HL-60 (cell line): ENCODE measurements around the gene MGAT5B.

Experiments used
- POLR2AphosphoS5 ChIP-seq: IDR thresholded peaks from 2 replicates; pipeline ENCODE4 v1.6.1; 2012; ENCODE audit warnings: low read depth
- REST ChIP-seq: IDR thresholded peaks from 2 replicates; pipeline ENCODE4 v1.6.1; 2012; ENCODE audit warnings: low read depth; ENCODE audit not compliant: insufficient replicate concordance
- TF ChIP-seq, protein P1 (sequence below): IDR thresholded peaks from one replicate; pipeline ENCODE4 v1.5.1; 2011; ENCODE audit warnings: low read length, control low read depth, inconsistent platforms; ENCODE audit not compliant: insufficient read depth

- TF ChIP-seq, protein P1, sequence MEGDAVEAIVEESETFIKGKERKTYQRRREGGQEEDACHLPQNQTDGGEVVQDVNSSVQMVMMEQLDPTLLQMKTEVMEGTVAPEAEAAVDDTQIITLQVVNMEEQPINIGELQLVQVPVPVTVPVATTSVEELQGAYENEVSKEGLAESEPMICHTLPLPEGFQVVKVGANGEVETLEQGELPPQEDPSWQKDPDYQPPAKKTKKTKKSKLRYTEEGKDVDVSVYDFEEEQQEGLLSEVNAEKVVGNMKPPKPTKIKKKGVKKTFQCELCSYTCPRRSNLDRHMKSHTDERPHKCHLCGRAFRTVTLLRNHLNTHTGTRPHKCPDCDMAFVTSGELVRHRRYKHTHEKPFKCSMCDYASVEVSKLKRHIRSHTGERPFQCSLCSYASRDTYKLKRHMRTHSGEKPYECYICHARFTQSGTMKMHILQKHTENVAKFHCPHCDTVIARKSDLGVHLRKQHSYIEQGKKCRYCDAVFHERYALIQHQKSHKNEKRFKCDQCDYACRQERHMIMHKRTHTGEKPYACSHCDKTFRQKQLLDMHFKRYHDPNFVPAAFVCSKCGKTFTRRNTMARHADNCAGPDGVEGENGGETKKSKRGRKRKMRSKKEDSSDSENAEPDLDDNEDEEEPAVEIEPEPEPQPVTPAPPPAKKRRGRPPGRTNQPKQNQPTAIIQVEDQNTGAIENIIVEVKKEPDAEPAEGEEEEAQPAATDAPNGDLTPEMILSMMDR, result no peak
- TF ChIP-seq REST, result no peak
- no peak for TF ChIP-seq POLR2AphosphoS5
Observed at GRCh38 chr17:76868669-76869495, 678 bp downstream of the MGAT5B start.
